Stomach (tissue), 4 donors: ENCODE results near the gene RIN1.

ENCODE experiments used
- CTCF ChIP-seq, 7 experiments: fragments of 450-650 bp in 4 of 7; fragments of 200-600 bp in 3 of 7; sonication (generic) in 3 of 7; IDR thresholded peaks; one replicate each; pipeline ENCODE4 v1.5.1; 2016 to 2019; ENCODE audit warnings: antibody characterized with exemption in 7 of 7, control low read depth in 2 of 7, mild to moderate bottlenecking in 1 of 7
- POLR2A ChIP-seq, 4 donors: fragments of 450-650 bp; IDR thresholded peaks; one replicate each; pipeline ENCODE4 v1.6.1; 2016; ENCODE audit warnings: antibody characterized with exemption in 4 of 4, control low read depth in 2 of 4, mild to moderate bottlenecking in 1 of 4, moderate library complexity in 1 of 4
- POLR2AphosphoS5 ChIP-seq, 3 donors: sonication (generic); formaldehyde crosslinking; IDR thresholded peaks; one replicate each; pipeline ENCODE4 v1.6.1; 2016; ENCODE audit warnings: antibody characterized with exemption in 3 of 3

GRCh38 chr11:66292543-66293332, 43.5 kb downstream of the RIN1 start:
- TF ChIP-seq POLR2A (IDR thresholded peaks at IDR 0.05) (no peak), CTCF (IDR thresholded peaks at IDR 0.05) (no peak), POLR2AphosphoS5 (IDR thresholded peaks at IDR 0.05) (no peak)
